Upper lobe of left lung (tissue), 6 donors: ENCODE results near the gene DNAJC17. TPM values are rescaled to one million over a fixed set of nuclear protein-coding genes. Genes with fewer than 3 reads are reported as not detected.

Experiments
- ATAC-seq, 2 donors: fragments of 200-7000 bp; cut with Tn5 transposase; one replicate each; pipeline ENCODE4 v1.9.1; 2022; ENCODE audit warnings: mild to moderate bottlenecking in 2 of 2, moderate library complexity in 2 of 2; ENCODE audit not compliant: low FRiP score in 2 of 2
- DNase-seq, 2 donors: peaks; one replicate each; pipeline ENCODE4 v3.0.0-alpha.2; 2019 to 2020
- H3K27ac ChIP-seq, 4 donors: fragments of 200-600 bp; sonication (generic); one replicate each; pipeline ENCODE4 v1.5.1; 2016 to 2019
- H3K27me3 ChIP-seq, 4 donors: fragments of 200-600 bp; sonication (generic); one replicate each; pipeline ENCODE4 v1.5.1; 2017 to 2019
- H3K36me3 ChIP-seq, 4 donors: fragments of 200-600 bp; sonication (generic); one replicate each; pipeline ENCODE4 v1.5.1; 2016 to 2019
- H3K4me1 ChIP-seq, 4 donors: fragments of 200-600 bp; sonication (generic); one replicate each; pipeline ENCODE4 v1.5.1; 2018 to 2019
- H3K4me3 ChIP-seq, 4 donors: fragments of 200-600 bp; sonication (generic); one replicate each; pipeline ENCODE4 v1.5.1; 2017 to 2019; ENCODE audit warnings: mild to moderate bottlenecking in 2 of 4, moderate library complexity in 1 of 4
- H3K9me3 ChIP-seq, 4 donors: fragments of 200-600 bp; sonication (generic); one replicate each; pipeline ENCODE4 v1.5.1; 2018 to 2019
- EP300 ChIP-seq, 4 donors: sonication (generic); formaldehyde crosslinking; IDR thresholded peaks; one replicate each; pipeline ENCODE4 v1.5.1; 2017; ENCODE audit warnings: antibody characterized with exemption in 4 of 4, control low read depth in 2 of 4
- POLR2A ChIP-seq, 4 donors: fragments of 450-650 bp; IDR thresholded peaks; one replicate each; pipeline ENCODE4 v1.5.1; 2016 to 2017; ENCODE audit warnings: antibody characterized with exemption in 4 of 4, mild to moderate bottlenecking in 2 of 4
- POLR2AphosphoS5 ChIP-seq, 2 donors: sonication (generic); formaldehyde crosslinking; IDR thresholded peaks; one replicate each; pipeline ENCODE4 v1.5.1; 2017; ENCODE audit warnings: antibody characterized with exemption in 2 of 2
- WGBS, 2 donors: methylation state at CpG; one replicate each; pipeline ENCODE4 v1.1.5; 2017 to 2018; 5-methylcytosine and 5-hydroxymethylcytosine counted together
- total RNA-seq, 6 donors: library from RNA; depleted of rRNA in 4 of 6; stranded (reverse); fragments of >200 nt in 4 of 6; gene quantifications; one replicate each; pipeline versions ENCODE4 v1.1.0 to v1.2.1, GENCODE V29; 2016 to 2021
- TF ChIP-seq, protein P1 (sequence below), 6 experiments: fragments of 450-650 bp in 4 of 6; fragments of 200-600 bp in 2 of 6; sonication (generic) in 2 of 6; IDR thresholded peaks; one replicate each; pipeline ENCODE4 v1.5.1; 2016 to 2019; ENCODE audit warnings: antibody characterized with exemption in 6 of 6
- donor health status: DM: no; HTN: no; CAD: no; lungs with moderate emphysema.
- donor health status: DM: no; HTN: yes; CAD: no; lungs with severe emphysema.

Gene DNAJC17
- total RNA-seq, 6 donors from 2014 or later, result 15.4 to 51.3 (median 30.0) TPM

DNA sequence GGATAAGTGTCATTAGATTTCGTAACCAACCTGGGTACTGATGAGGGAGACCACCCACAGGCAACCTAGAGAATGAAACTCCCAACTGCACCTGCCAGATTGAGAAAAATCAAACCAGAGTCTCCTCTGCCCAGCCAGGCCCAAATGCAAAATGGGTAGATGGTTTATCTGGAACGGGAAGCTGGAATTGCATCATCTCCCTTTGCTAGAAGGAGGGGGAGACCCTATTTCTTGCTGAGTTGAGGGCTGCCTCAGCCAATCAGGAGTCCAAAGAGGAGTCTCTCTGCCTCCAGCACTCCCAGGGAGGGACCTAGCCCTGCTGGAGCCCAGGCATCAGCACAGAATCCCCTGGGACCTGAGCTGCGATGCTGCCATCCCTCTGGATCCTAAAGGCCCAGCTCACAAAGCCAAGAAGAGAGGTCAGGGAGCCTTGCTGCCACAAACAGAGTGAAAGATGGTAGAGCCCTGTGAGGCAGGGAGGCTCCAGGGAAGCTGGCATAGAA lies 60.3 kb downstream of the DNAJC17 start:
- Histone ChIP-seq H3K9me3 (no peaks in the 10 kb centered on the region), H3K27ac (peak overlapping the region in 1 of 4 donors; percentile 48), H3K4me1 (peaks cover 0 to 7% (median 1%) of the 10 kb centered on the region in 4 donors), H3K36me3 (peaks cover 6 to 89% (median 44%) of the 10 kb centered on the region in 4 donors), H3K4me3 (no peak overlapping the region), H3K27me3 (no peaks in the 10 kb centered on the region)
- no peak for TF ChIP-seq EP300 (IDR thresholded peaks at IDR 0.05)
- TF ChIP-seq POLR2AphosphoS5 (IDR thresholded peaks at IDR 0.05), result no peak
- TF ChIP-seq, protein P1, sequence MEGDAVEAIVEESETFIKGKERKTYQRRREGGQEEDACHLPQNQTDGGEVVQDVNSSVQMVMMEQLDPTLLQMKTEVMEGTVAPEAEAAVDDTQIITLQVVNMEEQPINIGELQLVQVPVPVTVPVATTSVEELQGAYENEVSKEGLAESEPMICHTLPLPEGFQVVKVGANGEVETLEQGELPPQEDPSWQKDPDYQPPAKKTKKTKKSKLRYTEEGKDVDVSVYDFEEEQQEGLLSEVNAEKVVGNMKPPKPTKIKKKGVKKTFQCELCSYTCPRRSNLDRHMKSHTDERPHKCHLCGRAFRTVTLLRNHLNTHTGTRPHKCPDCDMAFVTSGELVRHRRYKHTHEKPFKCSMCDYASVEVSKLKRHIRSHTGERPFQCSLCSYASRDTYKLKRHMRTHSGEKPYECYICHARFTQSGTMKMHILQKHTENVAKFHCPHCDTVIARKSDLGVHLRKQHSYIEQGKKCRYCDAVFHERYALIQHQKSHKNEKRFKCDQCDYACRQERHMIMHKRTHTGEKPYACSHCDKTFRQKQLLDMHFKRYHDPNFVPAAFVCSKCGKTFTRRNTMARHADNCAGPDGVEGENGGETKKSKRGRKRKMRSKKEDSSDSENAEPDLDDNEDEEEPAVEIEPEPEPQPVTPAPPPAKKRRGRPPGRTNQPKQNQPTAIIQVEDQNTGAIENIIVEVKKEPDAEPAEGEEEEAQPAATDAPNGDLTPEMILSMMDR (IDR thresholded peaks at IDR 0.05), result no peak
- no peak for TF ChIP-seq POLR2A (IDR thresholded peaks at IDR 0.05)
- ATAC-seq (peak; percentile 25 to 35), DNase-seq (peak in 1 of 2 donors; percentile 30)
- WGBS, 2 donors, result 68 to 76% methylated on average over 3 of the region's 3 CpGs

DNA sequence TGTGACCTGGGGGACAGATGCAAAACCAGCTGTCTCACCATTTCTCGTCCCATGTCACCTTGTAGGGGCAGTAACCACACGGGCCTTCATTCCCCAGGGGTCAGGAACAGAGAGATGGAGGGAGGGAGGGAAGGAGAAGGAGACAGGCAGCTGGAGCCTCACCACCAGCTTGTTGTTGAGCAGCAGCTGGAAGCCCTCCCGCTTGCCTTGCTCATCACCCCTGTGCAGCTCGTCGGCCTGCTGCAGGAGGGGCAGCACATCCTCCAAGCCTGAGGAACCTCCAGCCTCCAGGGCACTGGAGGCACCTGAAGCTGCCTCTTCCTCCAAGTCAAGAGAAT lies 62.5 kb downstream of the DNAJC17 start:
- Histone ChIP-seq H3K36me3 (peaks cover 3 to 86% (median 40%) of the 10 kb centered on the region in 4 donors), H3K9me3 (no peaks in the 10 kb centered on the region), H3K27me3 (no peaks in the 10 kb centered on the region), H3K4me1 (peaks cover 0 to 7% (median 1%) of the 10 kb centered on the region in 4 donors), H3K27ac (peak overlapping the region in 2 of 4 donors; percentile 10 to 47), H3K4me3 (no peak overlapping the region)
- ATAC-seq (no peak), DNase-seq (no peak)
- no peak for TF ChIP-seq EP300 (IDR thresholded peaks at IDR 0.05)
- TF ChIP-seq POLR2A (IDR thresholded peaks at IDR 0.05), result no peak
- no peak for TF ChIP-seq POLR2AphosphoS5 (IDR thresholded peaks at IDR 0.05)
- TF ChIP-seq, protein P1 (IDR thresholded peaks at IDR 0.05), result no peak
- WGBS, 2 donors, result 69 to 79% methylated on average over 5 of the region's 5 CpGs

DNA sequence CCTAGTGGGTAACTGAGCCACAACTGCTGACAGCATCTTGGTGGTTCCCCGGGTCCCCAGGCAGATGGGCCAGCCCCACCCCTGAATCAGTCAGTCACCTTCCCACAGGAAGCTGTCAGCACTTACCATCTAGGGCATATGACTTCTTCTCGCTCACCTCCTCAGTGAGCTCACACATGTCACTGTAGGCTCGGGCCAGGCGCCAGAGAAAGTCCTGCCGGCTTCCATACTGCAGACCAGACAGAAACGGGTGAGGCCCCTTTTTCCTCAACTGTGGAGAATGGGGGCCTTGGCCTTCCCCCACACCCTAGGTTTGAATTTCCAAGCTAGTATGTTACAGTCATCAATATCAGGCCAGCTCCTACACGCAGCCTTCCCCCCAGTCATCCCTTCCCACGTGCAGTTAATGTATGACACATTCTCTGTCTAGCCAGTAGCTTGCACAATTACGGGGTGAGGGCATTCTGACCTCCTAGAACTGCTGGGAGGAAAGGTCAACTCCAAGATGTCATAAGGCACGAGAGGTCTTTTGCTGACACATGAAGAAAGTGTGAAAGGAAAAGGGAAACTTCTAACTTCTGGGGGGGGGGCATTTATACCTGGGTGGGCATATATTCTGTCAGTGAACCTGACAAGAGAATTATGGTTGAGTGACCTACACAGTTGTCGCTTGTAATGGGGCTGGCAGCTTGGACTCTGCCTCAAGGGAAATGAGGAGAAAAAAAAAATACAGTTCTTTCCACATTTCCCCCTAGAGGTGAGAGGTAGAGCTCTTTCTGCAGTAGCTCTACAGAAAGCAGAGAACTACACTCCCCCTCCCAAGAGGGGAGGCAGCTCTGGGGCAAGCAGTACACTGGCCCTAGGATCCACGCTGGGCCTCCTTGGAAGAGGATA lies 63.1 kb downstream of the DNAJC17 start:
- Histone ChIP-seq H3K9me3 (no peaks in the 10 kb centered on the region), H3K27ac (peak overlapping the region in 3 of 4 donors; percentile 10 to 50 (median 19)), H3K27me3 (no peaks in the 10 kb centered on the region), H3K4me1 (peaks cover 0 to 7% (median 1%) of the 10 kb centered on the region in 4 donors), H3K36me3 (peaks cover 3 to 86% (median 42%) of the 10 kb centered on the region in 4 donors), H3K4me3 (no peak overlapping the region)
- peak in 1 of 2 donors; percentile 56 for ATAC-seq
- DNase-seq, result peak in 1 of 2 donors; percentile 46
- peak; percentile 9 to 14 for TF ChIP-seq POLR2AphosphoS5 (IDR thresholded peaks at IDR 0.05)
- peak in 1 of 4 donors; percentile 63 for TF ChIP-seq EP300 (IDR thresholded peaks at IDR 0.05)
- TF ChIP-seq POLR2A (IDR thresholded peaks at IDR 0.05), result no peak
- 69 to 74% methylated on average over 11 to 12 of the region's 12 CpGs for WGBS, 2 donors

DNA sequence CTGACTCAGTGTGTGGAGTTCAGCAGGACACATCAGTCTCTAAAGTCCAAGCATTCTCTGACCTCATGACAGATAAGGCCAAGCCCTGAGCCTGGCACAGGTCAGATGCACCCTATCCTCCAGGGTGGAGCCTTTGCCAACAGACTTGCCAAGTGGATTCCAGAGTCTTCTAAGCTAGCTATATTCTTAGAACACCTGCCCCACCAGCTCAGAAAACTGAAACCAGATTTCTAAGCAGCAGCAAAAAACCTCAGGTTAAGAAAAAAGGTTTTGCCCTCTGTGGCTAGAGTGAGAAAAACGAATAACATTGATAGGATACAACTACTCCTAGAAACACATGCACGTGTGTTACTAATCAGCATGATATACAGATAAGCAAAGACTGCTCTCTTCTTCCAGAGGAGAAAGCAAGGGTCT lies 63.8 kb downstream of the DNAJC17 start:
- TF ChIP-seq POLR2A (IDR thresholded peaks at IDR 0.05) (no peak), EP300 (IDR thresholded peaks at IDR 0.05) (no peak), POLR2AphosphoS5 (IDR thresholded peaks at IDR 0.05) (no peak)
- TF ChIP-seq, protein P1 (IDR thresholded peaks at IDR 0.05), result no peak
- H3K27me3 ChIP-seq, result no peaks in the 10 kb centered on the region
- no peaks in the 10 kb centered on the region for H3K9me3 ChIP-seq
- WGBS, 2 donors, result 66 to 77% methylated on average over 2 of the region's 2 CpGs
- peak overlapping the region in 3 of 4 donors; percentile 10 to 50 (median 19) for H3K27ac ChIP-seq
- DNase-seq, result no peak
- no peak overlapping the region for H3K4me3 ChIP-seq
- no peak for ATAC-seq
- H3K4me1 ChIP-seq, result peaks cover 0 to 7% (median 1%) of the 10 kb centered on the region in 4 donors
- H3K36me3 ChIP-seq, result peaks cover 3 to 87% (median 44%) of the 10 kb centered on the region in 4 donors

DNA sequence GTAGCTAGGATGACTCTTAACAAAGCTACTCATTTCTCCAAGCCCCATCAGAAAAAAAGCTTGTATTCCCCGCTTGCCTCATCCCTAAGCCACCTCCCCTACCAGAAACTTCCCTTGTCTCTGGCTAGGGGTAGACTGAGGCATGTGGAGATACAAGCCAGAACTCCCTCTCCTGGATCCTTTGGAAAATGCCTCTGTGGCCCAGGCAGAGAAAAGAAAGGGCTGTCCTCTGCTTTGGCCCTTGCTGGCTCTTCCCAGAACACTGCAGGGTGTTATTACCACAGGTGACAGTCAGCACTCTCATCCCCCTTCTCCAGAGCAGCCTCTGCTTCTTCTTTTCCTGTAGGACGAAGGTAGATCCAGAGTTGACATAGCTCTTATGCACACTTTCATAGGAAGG lies 67.4 kb downstream of the DNAJC17 start:
- Histone ChIP-seq H3K36me3 (peaks cover 24 to 95% (median 67%) of the 10 kb centered on the region in 4 donors), H3K27me3 (no peaks in the 10 kb centered on the region), H3K4me1 (peaks cover 0 to 3% (median 0%) of the 10 kb centered on the region in 4 donors), H3K27ac (no peak overlapping the region), H3K9me3 (no peaks in the 10 kb centered on the region), H3K4me3 (no peak overlapping the region)
- TF ChIP-seq POLR2A (IDR thresholded peaks at IDR 0.05), result no peak
- TF ChIP-seq POLR2AphosphoS5 (IDR thresholded peaks at IDR 0.05), result no peak
- no peak for TF ChIP-seq EP300 (IDR thresholded peaks at IDR 0.05)
- TF ChIP-seq, protein P1 (IDR thresholded peaks at IDR 0.05), result no peak
- no peak for DNase-seq
- 96 to 97% methylated on average over 2 of the region's 2 CpGs for WGBS, 2 donors
- no peak for ATAC-seq
